ENCODE data around the gene SYT10.
"Not testable (repeated sequence)": the region's sequence is repeated elsewhere in the genome, so short reads cannot be mapped to it uniquely, and the experiment has no call there.

The SYT10 gene

DNA sequence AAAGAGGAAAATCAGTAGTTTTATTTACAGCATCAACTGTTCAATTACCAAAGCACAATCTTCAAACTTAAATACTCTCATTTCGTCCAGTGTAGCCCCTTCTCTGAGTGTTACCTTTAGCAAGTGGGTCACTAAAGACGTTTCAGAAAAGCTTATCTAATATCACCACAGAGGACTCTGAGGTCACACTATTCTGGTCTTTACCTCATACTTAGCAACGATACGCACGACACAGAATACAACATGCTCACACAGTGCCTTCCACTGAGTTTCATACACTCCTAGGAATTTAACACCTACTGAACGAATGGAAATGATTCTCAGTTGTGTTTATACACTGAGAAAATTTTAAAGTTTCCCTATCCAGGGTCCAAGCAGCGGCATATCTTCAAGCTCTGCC lies 2.0 kb downstream of the SYT10 start:
- H3K9me3 ChIP-seq (ENCODE audit: control insufficient read depth, low read length) = no peaks in the 10 kb centered on the region
- no peak overlapping the region for H3K4me3 ChIP-seq (ENCODE audit: low read length)
- no peaks in the 10 kb centered on the region for H3K36me3 ChIP-seq (ENCODE audit: control insufficient read depth, insufficient read depth, low read length)
- no peak overlapping the region for H3K9ac ChIP-seq (ENCODE audit: low read length)
- H3K27me3 ChIP-seq (ENCODE audit: control insufficient read depth, insufficient read depth, low read length) = peaks cover 30% of the 10 kb centered on the region
- no peaks in the 10 kb centered on the region for H3K4me1 ChIP-seq (ENCODE audit: control insufficient read depth, insufficient read depth, low read length)

DNA sequence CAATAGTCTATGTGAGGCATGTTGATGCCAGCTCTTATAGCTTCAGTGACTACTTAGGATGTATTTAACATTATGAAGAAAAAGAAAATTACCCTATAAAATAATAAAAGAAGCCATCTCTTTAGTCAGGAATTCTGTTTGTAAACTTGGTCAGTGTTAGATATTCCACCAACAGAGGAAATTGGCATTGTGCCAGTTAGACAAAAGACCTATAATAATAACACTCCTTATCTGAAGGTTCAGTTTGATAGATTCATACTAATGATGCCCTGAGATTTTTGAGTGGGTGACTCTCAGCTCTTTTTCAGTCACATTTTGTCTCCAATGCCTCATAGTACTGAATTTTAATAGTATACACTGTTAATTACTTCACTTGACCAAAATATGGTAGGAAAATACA lies 6.6 kb downstream of the SYT10 start:
- Histone ChIP-seq H3K9me3 (ENCODE audit: control insufficient read depth, low read length) (no peaks in the 10 kb centered on the region), H3K36me3 (ENCODE audit: control insufficient read depth, insufficient read depth, low read length) (no peaks in the 10 kb centered on the region), H3K27me3 (ENCODE audit: control insufficient read depth, insufficient read depth, low read length) (peaks cover 9% of the 10 kb centered on the region), H3K9ac (ENCODE audit: low read length) (no peak overlapping the region), H3K4me3 (ENCODE audit: low read length) (no peak overlapping the region), H3K4me1 (ENCODE audit: control insufficient read depth, insufficient read depth, low read length) (no peaks in the 10 kb centered on the region)

DNA sequence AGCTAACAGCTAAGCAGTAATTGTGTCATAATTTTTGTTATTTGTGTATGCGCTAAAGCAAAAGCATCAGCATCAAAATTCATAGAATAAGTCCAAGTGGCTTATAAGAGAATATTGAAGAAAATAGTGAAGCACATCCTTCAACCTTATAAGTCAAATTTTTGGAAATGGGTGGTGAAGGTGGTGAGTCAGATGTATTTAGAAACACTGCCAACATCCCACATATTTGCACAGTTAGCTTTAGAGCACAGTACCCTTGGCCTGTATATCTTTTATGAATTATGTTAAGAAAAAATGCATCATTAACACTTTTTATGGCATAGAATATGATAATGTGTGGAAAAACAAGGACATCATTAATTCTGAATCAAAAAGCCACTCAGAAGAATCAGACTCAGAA lies 8.0 kb downstream of the SYT10 start:
- Histone ChIP-seq H3K27me3 (ENCODE audit: control insufficient read depth, insufficient read depth, low read length) (no peaks in the 10 kb centered on the region), H3K4me1 (ENCODE audit: control insufficient read depth, insufficient read depth, low read length) (no peaks in the 10 kb centered on the region), H3K36me3 (ENCODE audit: control insufficient read depth, insufficient read depth, low read length) (no peaks in the 10 kb centered on the region), H3K9ac (ENCODE audit: low read length) (no peak overlapping the region), H3K4me3 (ENCODE audit: low read length) (no peak overlapping the region), H3K9me3 (ENCODE audit: control insufficient read depth, low read length) (no peaks in the 10 kb centered on the region)

DNA sequence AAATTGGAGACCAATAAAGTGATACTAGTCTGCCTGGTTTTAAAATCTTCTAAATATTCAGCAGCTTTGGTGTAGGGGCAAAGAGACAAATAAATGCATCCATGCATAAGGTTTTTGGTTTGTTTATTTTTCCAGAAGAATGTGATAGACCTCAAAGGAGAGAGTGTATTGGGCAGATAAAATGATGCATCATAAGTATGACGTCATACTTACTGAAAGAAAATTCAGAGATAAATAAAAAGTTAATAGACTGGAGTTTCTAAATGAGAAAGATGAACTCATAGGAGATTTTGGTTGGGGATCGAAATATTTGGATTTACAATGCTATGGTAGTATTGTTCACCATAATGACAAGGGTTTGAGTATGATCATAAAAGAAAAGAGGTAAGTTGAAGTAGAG lies 10.2 kb downstream of the SYT10 start:
- no peaks in the 10 kb centered on the region for H3K36me3 ChIP-seq (ENCODE audit: control insufficient read depth, insufficient read depth, low read length)
- no peaks in the 10 kb centered on the region for H3K9me3 ChIP-seq (ENCODE audit: control insufficient read depth, low read length)
- H3K9ac ChIP-seq (ENCODE audit: low read length) = no peak overlapping the region
- H3K4me1 ChIP-seq (ENCODE audit: control insufficient read depth, insufficient read depth, low read length) = no peaks in the 10 kb centered on the region
- H3K4me3 ChIP-seq (ENCODE audit: low read length) = no peak overlapping the region
- H3K27me3 ChIP-seq (ENCODE audit: control insufficient read depth, insufficient read depth, low read length) = no peaks in the 10 kb centered on the region

DNA sequence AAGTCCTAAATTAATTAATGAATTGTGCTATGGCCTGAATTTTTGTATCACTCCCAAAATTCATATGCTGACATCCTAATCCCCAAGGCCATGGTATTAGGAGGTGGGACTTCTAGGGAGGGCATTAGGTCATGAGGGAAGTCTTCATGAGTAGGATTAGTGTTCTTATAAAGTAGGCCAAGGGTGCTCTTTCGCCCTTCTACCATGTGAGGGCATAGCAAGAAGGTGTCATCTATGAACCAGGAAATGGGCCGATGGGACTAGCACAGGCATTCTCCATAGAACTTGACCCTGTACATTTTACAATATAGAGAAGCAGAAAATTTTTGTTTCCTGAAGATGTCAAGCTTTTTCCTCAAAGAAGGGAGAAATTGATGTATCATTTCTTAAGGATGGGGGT lies 12.5 kb downstream of the SYT10 start:
- H3K4me1 ChIP-seq (ENCODE audit: control insufficient read depth, insufficient read depth, low read length) = no peaks in the 10 kb centered on the region
- no peaks in the 10 kb centered on the region for H3K9me3 ChIP-seq (ENCODE audit: control insufficient read depth, low read length)
- no peaks in the 10 kb centered on the region for H3K36me3 ChIP-seq (ENCODE audit: control insufficient read depth, insufficient read depth, low read length)
- H3K27me3 ChIP-seq (ENCODE audit: control insufficient read depth, insufficient read depth, low read length) = no peaks in the 10 kb centered on the region
- H3K4me3 ChIP-seq (ENCODE audit: low read length) = no peak overlapping the region
- H3K9ac ChIP-seq (ENCODE audit: low read length) = no peak overlapping the region

DNA sequence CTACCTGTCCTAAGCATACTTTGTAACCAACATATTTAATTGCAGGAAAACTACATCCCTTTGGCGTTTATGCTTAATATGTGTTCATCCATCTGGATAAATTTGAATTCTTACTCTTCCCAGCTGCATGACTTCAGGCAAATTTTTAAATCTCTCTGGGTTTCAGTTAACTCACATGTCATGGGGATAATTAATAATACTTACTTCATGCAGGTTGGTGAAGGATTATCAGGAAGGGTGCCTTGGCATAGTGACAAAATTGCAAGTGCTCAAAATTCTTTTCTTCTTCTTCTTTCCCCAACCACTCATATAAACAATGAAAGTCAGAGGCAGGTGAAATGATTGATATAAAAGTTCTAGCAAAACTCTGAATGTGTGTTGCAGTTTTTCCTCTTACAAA lies 15.9 kb downstream of the SYT10 start:
- H3K9me3 ChIP-seq (ENCODE audit: control insufficient read depth, low read length) = no peaks in the 10 kb centered on the region
- no peak overlapping the region for H3K9ac ChIP-seq (ENCODE audit: low read length)
- no peaks in the 10 kb centered on the region for H3K27me3 ChIP-seq (ENCODE audit: control insufficient read depth, insufficient read depth, low read length)
- no peaks in the 10 kb centered on the region for H3K4me1 ChIP-seq (ENCODE audit: control insufficient read depth, insufficient read depth, low read length)
- H3K4me3 ChIP-seq (ENCODE audit: low read length) = no peak overlapping the region
- H3K36me3 ChIP-seq (ENCODE audit: control insufficient read depth, insufficient read depth, low read length) = no peaks in the 10 kb centered on the region

DNA sequence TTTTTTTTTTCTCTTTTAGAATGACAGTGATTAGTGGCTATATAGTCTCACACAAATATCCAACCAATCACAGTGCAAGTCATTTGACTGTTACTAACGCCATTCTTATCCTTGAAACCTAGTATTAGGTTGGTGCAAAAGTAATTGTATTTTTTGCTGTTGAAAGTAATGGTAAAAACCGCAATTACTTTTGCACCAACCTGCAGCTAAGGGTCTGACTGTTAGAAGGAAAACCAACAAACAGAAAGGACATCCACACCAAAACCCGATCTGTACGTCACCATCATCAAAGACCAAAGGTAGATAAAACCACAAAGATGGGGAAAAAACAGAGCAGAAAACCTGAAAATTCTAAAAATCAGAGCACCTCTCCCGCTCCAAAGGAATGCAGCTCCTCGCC lies 27.2 kb downstream of the SYT10 start:
- not testable (repeated sequence) for H3K27me3 ChIP-seq (ENCODE audit: control insufficient read depth, insufficient read depth, low read length); H3K4me3 ChIP-seq (ENCODE audit: low read length); H3K9ac ChIP-seq (ENCODE audit: low read length); H3K36me3 ChIP-seq (ENCODE audit: control insufficient read depth, insufficient read depth, low read length); H3K4me1 ChIP-seq (ENCODE audit: control insufficient read depth, insufficient read depth, low read length); H3K9me3 ChIP-seq (ENCODE audit: control insufficient read depth, low read length)

DNA sequence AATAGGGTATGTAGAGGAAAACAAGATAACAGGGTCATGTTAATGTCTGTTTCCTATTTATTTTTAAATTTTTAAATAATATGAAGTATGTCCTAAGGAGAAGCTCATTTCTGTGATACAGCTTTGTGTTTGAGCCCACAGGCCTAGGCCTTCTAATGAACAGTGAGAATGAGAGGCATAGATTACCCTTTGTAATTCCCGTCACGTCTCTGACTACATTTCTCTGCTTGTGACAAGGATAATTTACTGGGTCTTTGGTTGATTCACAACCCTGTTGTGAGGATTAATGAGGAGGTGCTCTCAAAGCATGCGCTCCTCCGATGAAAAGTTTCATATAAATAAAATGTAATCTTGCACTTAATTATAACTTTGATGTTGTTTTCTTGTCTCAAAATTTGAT lies 56.1 kb downstream of the SYT10 start:
- Histone ChIP-seq H3K36me3 (ENCODE audit: control insufficient read depth, insufficient read depth, low read length) (no peaks in the 10 kb centered on the region), H3K27me3 (ENCODE audit: control insufficient read depth, insufficient read depth, low read length) (no peaks in the 10 kb centered on the region), H3K4me3 (ENCODE audit: low read length) (no peak overlapping the region), H3K9me3 (ENCODE audit: control insufficient read depth, low read length) (no peaks in the 10 kb centered on the region), H3K4me1 (ENCODE audit: control insufficient read depth, insufficient read depth, low read length) (no peaks in the 10 kb centered on the region), H3K9ac (ENCODE audit: low read length) (no peak overlapping the region)

DNA sequence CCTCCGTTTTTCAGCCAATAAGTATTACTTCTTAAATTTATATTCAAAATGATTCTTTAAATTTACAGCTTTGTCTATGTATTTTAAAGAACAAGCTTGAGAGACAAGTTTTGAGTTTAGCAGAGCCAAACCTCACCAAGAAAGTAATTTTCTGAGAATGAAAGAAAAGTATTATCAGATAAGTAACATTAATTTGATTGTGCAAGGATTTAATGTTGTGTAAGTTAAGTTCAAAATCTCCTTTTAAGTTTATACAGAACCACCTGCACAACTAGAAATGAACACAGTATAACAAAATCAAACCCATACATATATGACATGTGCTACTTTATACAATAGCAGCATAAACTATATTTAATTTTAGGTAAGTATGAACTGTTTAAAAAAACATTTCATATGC lies 63.5 kb downstream of the SYT10 start:
- Histone ChIP-seq H3K9me3 (ENCODE audit: control insufficient read depth, low read length) (no peaks in the 10 kb centered on the region), H3K27me3 (ENCODE audit: control insufficient read depth, insufficient read depth, low read length) (no peaks in the 10 kb centered on the region), H3K9ac (ENCODE audit: low read length) (no peak overlapping the region), H3K4me3 (ENCODE audit: low read length) (no peak overlapping the region), H3K36me3 (ENCODE audit: control insufficient read depth, insufficient read depth, low read length) (no peaks in the 10 kb centered on the region), H3K4me1 (ENCODE audit: control insufficient read depth, insufficient read depth, low read length) (no peaks in the 10 kb centered on the region)

DNA sequence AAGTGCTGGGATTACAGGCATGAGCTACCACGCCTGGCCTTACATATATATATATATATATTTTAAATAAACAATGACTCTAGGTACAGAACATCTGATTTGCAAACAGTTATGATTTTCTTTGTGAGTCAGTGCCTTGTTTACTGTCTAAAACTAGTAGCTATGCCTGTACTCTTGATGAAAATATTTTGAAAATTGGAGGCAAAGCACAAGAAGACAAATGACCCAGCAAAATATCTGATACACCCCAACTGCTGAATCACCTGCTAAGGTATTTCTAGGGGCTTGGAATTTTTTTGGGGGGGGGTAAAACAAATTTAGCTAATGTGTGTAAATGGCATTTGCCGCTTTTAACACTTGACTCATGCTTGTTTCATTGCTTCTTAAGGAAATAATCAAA lies 69.3 kb downstream of the SYT10 start:
- Histone ChIP-seq H3K36me3 (ENCODE audit: control insufficient read depth, insufficient read depth, low read length) (no peaks in the 10 kb centered on the region), H3K9ac (ENCODE audit: low read length) (no peak overlapping the region), H3K4me1 (ENCODE audit: control insufficient read depth, insufficient read depth, low read length) (no peaks in the 10 kb centered on the region), H3K4me3 (ENCODE audit: low read length) (no peak overlapping the region), H3K27me3 (ENCODE audit: control insufficient read depth, insufficient read depth, low read length) (no peaks in the 10 kb centered on the region), H3K9me3 (ENCODE audit: control insufficient read depth, low read length) (no peaks in the 10 kb centered on the region)

DNA sequence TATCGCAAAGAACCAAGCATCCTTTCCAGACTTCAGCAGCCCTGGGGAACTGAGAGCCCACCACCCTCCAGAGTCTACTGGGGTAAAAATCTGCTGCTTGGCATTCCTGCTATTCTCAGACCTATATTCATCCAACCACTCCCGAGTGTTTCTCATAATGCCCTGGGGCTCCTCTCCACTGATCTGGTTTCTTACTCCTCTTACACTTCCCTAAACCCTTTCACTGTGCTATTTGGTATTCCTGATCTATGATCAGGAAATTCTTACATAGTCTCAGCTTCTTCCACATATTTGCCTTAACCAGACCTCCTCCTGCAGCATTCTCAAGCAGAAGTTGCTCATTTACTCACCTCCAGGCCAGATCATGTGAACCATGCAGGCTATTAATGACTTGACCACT lies 82.4 kb downstream of the SYT10 start:
- H3K9ac ChIP-seq (ENCODE audit: low read length) = no peak overlapping the region
- H3K4me3 ChIP-seq (ENCODE audit: low read length) = no peak overlapping the region
- no peaks in the 10 kb centered on the region for H3K36me3 ChIP-seq (ENCODE audit: control insufficient read depth, insufficient read depth, low read length)
- H3K9me3 ChIP-seq (ENCODE audit: control insufficient read depth, low read length) = no peaks in the 10 kb centered on the region
- no peaks in the 10 kb centered on the region for H3K27me3 ChIP-seq (ENCODE audit: control insufficient read depth, insufficient read depth, low read length)
- H3K4me1 ChIP-seq (ENCODE audit: control insufficient read depth, insufficient read depth, low read length) = no peaks in the 10 kb centered on the region

DNA sequence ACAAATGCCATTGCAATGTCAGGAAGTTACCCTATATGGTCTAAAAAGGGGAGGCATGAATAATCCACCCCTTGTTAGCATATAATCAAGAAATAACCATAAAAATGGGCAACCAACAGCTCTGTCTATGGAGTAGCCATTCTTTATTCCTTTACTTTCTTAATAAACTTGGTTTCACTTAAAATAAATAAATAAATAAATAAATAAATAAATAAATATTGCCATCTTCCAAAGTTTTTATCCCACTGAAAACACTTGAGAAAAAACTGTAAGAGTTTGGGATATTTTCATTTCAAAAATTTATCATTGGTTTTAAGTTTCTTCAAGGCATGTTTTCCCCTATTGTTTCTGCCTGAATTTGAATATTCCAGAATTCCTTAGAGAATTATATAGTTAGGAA lies 89.8 kb downstream of the SYT10 start:
- Histone ChIP-seq H3K9ac (ENCODE audit: low read length) (no peak overlapping the region), H3K4me1 (ENCODE audit: control insufficient read depth, insufficient read depth, low read length) (no peaks in the 10 kb centered on the region), H3K9me3 (ENCODE audit: control insufficient read depth, low read length) (no peaks in the 10 kb centered on the region), H3K36me3 (ENCODE audit: control insufficient read depth, insufficient read depth, low read length) (no peaks in the 10 kb centered on the region), H3K4me3 (ENCODE audit: low read length) (no peak overlapping the region), H3K27me3 (ENCODE audit: control insufficient read depth, insufficient read depth, low read length) (no peaks in the 10 kb centered on the region)

DNA sequence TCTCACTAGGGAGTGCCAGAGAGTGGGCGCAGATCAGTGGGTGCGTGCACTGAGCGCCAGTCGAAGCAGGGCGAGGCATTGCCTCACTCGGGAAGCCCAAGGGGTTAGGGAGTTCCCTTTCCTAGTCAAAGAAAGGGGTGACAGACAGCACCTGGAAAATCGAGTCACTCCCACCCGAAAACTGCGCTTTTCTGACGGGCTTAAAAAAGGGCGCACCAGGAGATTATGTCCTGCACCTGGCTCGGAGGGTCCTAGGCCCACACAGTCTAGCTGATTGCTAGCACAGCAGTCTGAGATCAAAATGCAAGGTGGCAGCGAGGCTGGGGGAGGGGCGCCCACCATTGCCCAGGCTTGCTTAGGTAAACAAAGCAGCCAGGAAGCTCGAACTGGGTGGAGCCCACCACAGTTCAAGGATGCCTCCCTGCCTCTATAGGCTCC lies 107.6 kb downstream of the SYT10 start:
- H3K9me3 ChIP-seq (ENCODE audit: control insufficient read depth, low read length); H3K4me1 ChIP-seq (ENCODE audit: control insufficient read depth, insufficient read depth, low read length); H3K27me3 ChIP-seq (ENCODE audit: control insufficient read depth, insufficient read depth, low read length); H3K36me3 ChIP-seq (ENCODE audit: control insufficient read depth, insufficient read depth, low read length); H3K9ac ChIP-seq (ENCODE audit: low read length); H3K4me3 ChIP-seq (ENCODE audit: low read length): not testable (repeated sequence)

Data from mucosa of stomach (tissue), 1 donor.